T-helper 2 cell treated with Interferon-gamma antibody and Interleukin-4, amounts not matched to agents 100 ng/mL and 5 ng/mL, for 36 hours (primary cell): ENCODE measurements around the gene NLRC4. TPM values are rescaled to one million over a fixed set of nuclear protein-coding genes. Genes with fewer than 3 reads are reported as not detected.

Experiments
- total RNA-seq: library from RNA; stranded (reverse); gene quantifications from 2 replicates; pipeline ENCODE4 v1.2.3, GENCODE V29; 2022

Gene NLRC4
- total RNA-seq, 1 donor from 2014 or later, result not detected

Other genes starting within 250 kb of the NLRC4 start
- gene DPY30, start 225.1 kb downstream of the NLRC4 start, total RNA-seq, result 61.9 and 65.5 TPM in 2 replicates
- 20.4 and 21.5 TPM in 2 replicates for gene SPAST, start 201.3 kb downstream of the NLRC4 start, total RNA-seq
- gene SLC30A6, start 99.0 kb downstream of the NLRC4 start, total RNA-seq, result 26.3 and 27.0 TPM in 2 replicates
- gene YIPF4, start 13.0 kb upstream of the NLRC4 start, total RNA-seq, result 31.9 and 33.1 TPM in 2 replicates
- 114 and 119 TPM in 2 replicates for gene BIRC6, start 92.1 kb upstream of the NLRC4 start, total RNA-seq